Activated naive CD8-positive, alpha-beta T cell treated with anti-CD3 and anti-CD28 coated beads for 36 hours (primary cell): ENCODE measurements around the gene NPSR1. TPM values are rescaled to one million over a fixed set of nuclear protein-coding genes. Genes with fewer than 3 reads are reported as not detected.
A peak's percentile ranks its signal among the peaks of the same experiment; 100 is the strongest.

Experiments used
- DNase-seq: peaks from one replicate; pipeline ENCODE4 v3.0.0; 2021
- H3K27ac Mint-ChIP-seq: one replicate; pipeline ENCODE4 v1.8.0; 2022; ENCODE audit warnings: mild to moderate bottlenecking, moderate library complexity, mixed read lengths
- H3K27me3 Mint-ChIP-seq: one replicate; pipeline ENCODE4 v1.8.0; 2022; ENCODE audit warnings: mild to moderate bottlenecking, mixed read lengths
- H3K36me3 Mint-ChIP-seq: one replicate; pipeline ENCODE4 v1.8.0; 2021; ENCODE audit warnings: mild to moderate bottlenecking, mixed read lengths
- H3K4me1 Mint-ChIP-seq: one replicate; pipeline ENCODE4 v1.8.0; 2021; ENCODE audit warnings: mixed read lengths
- H3K4me3 Mint-ChIP-seq: one replicate; pipeline ENCODE4 v1.8.0; 2022; ENCODE audit warnings: mild to moderate bottlenecking, moderate library complexity, mixed read lengths
- H3K9me3 Mint-ChIP-seq: one replicate; pipeline ENCODE4 v1.8.0; 2022; ENCODE audit warnings: mixed read lengths
- total RNA-seq, 2 experiments: library from RNA; stranded (reverse); gene quantifications; one replicate each; pipeline ENCODE4 v1.2.3, GENCODE V29; 2021

The NPSR1 gene
- total RNA-seq, 2 experiments from 2014 or later: not detected

GRCh38 chr7:34675749-34676374, 17.8 kb downstream of the NPSR1 start:
- Mint-ChIP-seq H3K4me1 (no peaks in the 10 kb centered on the region), H3K4me3 (no peak overlapping the region), H3K27me3 (no peaks in the 10 kb centered on the region), H3K9me3 (no peaks in the 10 kb centered on the region), H3K27ac (no peak overlapping the region), H3K36me3 (no peaks in the 10 kb centered on the region)
- peak; percentile 2 for DNase-seq

- no peak overlapping the region for H3K4me3 Mint-ChIP-seq
- H3K4me1 Mint-ChIP-seq: no peaks in the 10 kb centered on the region
Observed at GRCh38 chr7:34677491-34677890, 19.5 kb downstream of the NPSR1 start.

GRCh38 chr7:34687529-34687928, 29.5 kb downstream of the NPSR1 start:
- no peaks in the 10 kb centered on the region for H3K36me3 Mint-ChIP-seq
- no peaks in the 10 kb centered on the region for H3K4me1 Mint-ChIP-seq
- no peak overlapping the region for H3K27ac Mint-ChIP-seq
- DNase-seq: no peak
- H3K27me3 Mint-ChIP-seq: no peaks in the 10 kb centered on the region
- H3K4me3 Mint-ChIP-seq: no peak overlapping the region
- H3K9me3 Mint-ChIP-seq: peaks cover 8% of the 10 kb centered on the region

More at GRCh38 chr7:34677491-34677890, 19.5 kb downstream of the NPSR1 start:
- H3K27ac Mint-ChIP-seq: no peak overlapping the region
- H3K27me3 Mint-ChIP-seq: no peaks in the 10 kb centered on the region
- no peak for DNase-seq
- no peaks in the 10 kb centered on the region for H3K36me3 Mint-ChIP-seq
- H3K9me3 Mint-ChIP-seq: no peaks in the 10 kb centered on the region

- no peak overlapping the region for H3K27ac Mint-ChIP-seq
- H3K27me3 Mint-ChIP-seq: no peaks in the 10 kb centered on the region
- no peaks in the 10 kb centered on the region for H3K4me1 Mint-ChIP-seq
- DNase-seq: no peak
- no peaks in the 10 kb centered on the region for H3K36me3 Mint-ChIP-seq
- peaks cover 15% of the 10 kb centered on the region for H3K9me3 Mint-ChIP-seq
- H3K4me3 Mint-ChIP-seq: no peak overlapping the region
Observed at GRCh38 chr7:34696415-34696814, 38.4 kb downstream of the NPSR1 start.

- Mint-ChIP-seq H3K27ac (no peak overlapping the region), H3K27me3 (peaks cover 3% of the 10 kb centered on the region), H3K4me1 (no peaks in the 10 kb centered on the region), H3K4me3 (no peak overlapping the region), H3K36me3 (no peaks in the 10 kb centered on the region), H3K9me3 (no peaks in the 10 kb centered on the region)
- DNase-seq: no peak
Observed at GRCh38 chr7:34709771-34710170, 51.8 kb downstream of the NPSR1 start.

GRCh38 chr7:34718867-34719266, 60.8 kb downstream of the NPSR1 start:
- Mint-ChIP-seq H3K27ac (no peak overlapping the region), H3K36me3 (no peaks in the 10 kb centered on the region), H3K27me3 (no peaks in the 10 kb centered on the region), H3K4me3 (no peak overlapping the region), H3K9me3 (no peaks in the 10 kb centered on the region), H3K4me1 (peaks cover 5% of the 10 kb centered on the region)
- no peak for DNase-seq

GRCh38 chr7:34719636-34720035, 61.6 kb downstream of the NPSR1 start:
- Mint-ChIP-seq H3K9me3 (no peaks in the 10 kb centered on the region), H3K4me1 (peaks cover 9% of the 10 kb centered on the region), H3K4me3 (no peak overlapping the region), H3K36me3 (no peaks in the 10 kb centered on the region), H3K27ac (no peak overlapping the region), H3K27me3 (peaks cover 4% of the 10 kb centered on the region)
- DNase-seq: no peak

- Mint-ChIP-seq H3K4me1 (peaks cover 9% of the 10 kb centered on the region), H3K27ac (no peak overlapping the region), H3K9me3 (no peaks in the 10 kb centered on the region), H3K4me3 (no peak overlapping the region), H3K27me3 (peaks cover 4% of the 10 kb centered on the region), H3K36me3 (no peaks in the 10 kb centered on the region)
- no peak for DNase-seq
Observed at GRCh38 chr7:34720289-34720688, 62.3 kb downstream of the NPSR1 start.

- no peak overlapping the region for H3K4me3 Mint-ChIP-seq
- peaks cover 9% of the 10 kb centered on the region for H3K4me1 Mint-ChIP-seq
- DNase-seq: no peak
- H3K36me3 Mint-ChIP-seq: no peaks in the 10 kb centered on the region
- H3K27me3 Mint-ChIP-seq: peaks cover 4% of the 10 kb centered on the region
- H3K27ac Mint-ChIP-seq: no peak overlapping the region
- H3K9me3 Mint-ChIP-seq: no peaks in the 10 kb centered on the region
Observed at GRCh38 chr7:34723338-34723737, 65.3 kb downstream of the NPSR1 start.

- H3K9me3 Mint-ChIP-seq: no peaks in the 10 kb centered on the region
- DNase-seq: no peak
- peak overlapping the region; percentile 21 for H3K27ac Mint-ChIP-seq
- H3K36me3 Mint-ChIP-seq: no peaks in the 10 kb centered on the region
- peaks cover 4% of the 10 kb centered on the region for H3K27me3 Mint-ChIP-seq
- H3K4me1 Mint-ChIP-seq: peaks cover 5% of the 10 kb centered on the region
- no peak overlapping the region for H3K4me3 Mint-ChIP-seq
Observed at GRCh38 chr7:34723866-34724490, 66.0 kb downstream of the NPSR1 start.

- Mint-ChIP-seq H3K4me3 (no peak overlapping the region), H3K27ac (no peak overlapping the region), H3K27me3 (peaks cover 4% of the 10 kb centered on the region), H3K36me3 (no peaks in the 10 kb centered on the region), H3K4me1 (peaks cover 4% of the 10 kb centered on the region), H3K9me3 (no peaks in the 10 kb centered on the region)
- no peak for DNase-seq
Observed at GRCh38 chr7:34726221-34726620, 68.2 kb downstream of the NPSR1 start.

- H3K4me3 Mint-ChIP-seq: no peak overlapping the region
- H3K27me3 Mint-ChIP-seq: peaks cover 4% of the 10 kb centered on the region
- DNase-seq: no peak
- no peaks in the 10 kb centered on the region for H3K36me3 Mint-ChIP-seq
- H3K27ac Mint-ChIP-seq: no peak overlapping the region
- H3K9me3 Mint-ChIP-seq: no peaks in the 10 kb centered on the region
- peaks cover 4% of the 10 kb centered on the region for H3K4me1 Mint-ChIP-seq
Observed at GRCh38 chr7:34727464-34727995, 69.5 kb downstream of the NPSR1 start.

- DNase-seq: no peak
- Mint-ChIP-seq H3K27me3 (peaks cover 4% of the 10 kb centered on the region), H3K9me3 (no peaks in the 10 kb centered on the region), H3K27ac (no peak overlapping the region), H3K4me1 (peaks cover 4% of the 10 kb centered on the region), H3K36me3 (no peaks in the 10 kb centered on the region), H3K4me3 (no peak overlapping the region)
Observed at GRCh38 chr7:34728156-34728555, 70.1 kb downstream of the NPSR1 start.

GRCh38 chr7:34734771-34735170, 76.8 kb downstream of the NPSR1 start:
- DNase-seq: no peak
- Mint-ChIP-seq H3K27me3 (peaks cover 3% of the 10 kb centered on the region), H3K36me3 (no peaks in the 10 kb centered on the region), H3K27ac (no peak overlapping the region), H3K9me3 (no peaks in the 10 kb centered on the region), H3K4me1 (no peaks in the 10 kb centered on the region), H3K4me3 (no peak overlapping the region)

- Mint-ChIP-seq H3K4me1 (no peaks in the 10 kb centered on the region), H3K27ac (no peak overlapping the region), H3K9me3 (no peaks in the 10 kb centered on the region), H3K36me3 (no peaks in the 10 kb centered on the region), H3K4me3 (no peak overlapping the region), H3K27me3 (peaks cover 3% of the 10 kb centered on the region)
- no peak for DNase-seq
Observed at GRCh38 chr7:34735526-34735925, 77.5 kb downstream of the NPSR1 start.
